OCI-LY7 (cell line): Measurements from ENCODE around the gene ACTN1. TPM values are rescaled to one million over a fixed set of nuclear protein-coding genes. Genes with fewer than 3 reads are reported as not detected.

Experiments used
- BruUV-seq: library from RNA; stranded (reverse); fragments of 400-500 nt; replicated peaks from 2 replicates; lab custom pipeline; 2021; lab: Mats Ljungman, UMichigan
- CTCF ChIA-PET: fragments of 300-600 bp; sonication (Branson Sonifier 250); formaldehyde crosslinking; loops from one replicate; lab custom pipeline; 2022; ENCODE audit warnings: antibody characterized with exemption; ENCODE audit not compliant: unreplicated experiment; lab: Charles Lee
- POLR2A ChIA-PET: fragments of 300-600 bp; sonication (Branson Sonifier 250); formaldehyde crosslinking; loops from one replicate; lab custom pipeline; 2022; ENCODE audit warnings: antibody characterized with exemption; lab: Charles Lee
- DNase-seq: peaks from one replicate; pipeline ENCODE4 v3.0.0-alpha.2; 2015; ENCODE audit warnings: low spot score
- H2AFZ ChIP-seq: fragments of 200-600 bp; sonication (generic), shearing (Covaris generic); 2 replicates; pipeline ENCODE4 v1.6.1; 2014; ENCODE audit warnings: mild to moderate bottlenecking, antibody characterized with exemption, low read length, moderate library complexity
- H3K27ac ChIP-seq: fragments of 200-600 bp; sonication (generic); 2 replicates; pipeline ENCODE4 v1.5.1; 2014; ENCODE audit warnings: mixed run types, low read depth, mild to moderate bottlenecking, moderate library complexity, low read length, inconsistent platforms; ENCODE audit not compliant: poor library complexity, severe bottlenecking
- H3K36me3 ChIP-seq: fragments of 200-600 bp; sonication (generic); 2 replicates; pipeline ENCODE4 v1.6.1; 2014; ENCODE audit warnings: mild to moderate bottlenecking, antibody characterized with exemption, low read length, moderate library complexity, mixed read lengths; ENCODE audit not compliant: insufficient read depth
- H3K4me1 ChIP-seq: fragments of 200-600 bp; sonication (generic); 2 replicates; pipeline ENCODE4 v1.5.1; 2014; ENCODE audit warnings: mild to moderate bottlenecking, low read length; ENCODE audit not compliant: insufficient read depth, poor library complexity, severe bottlenecking
- H3K4me2 ChIP-seq: fragments of 200-600 bp; sonication (generic); 2 replicates; pipeline ENCODE4 v1.6.1; 2014; ENCODE audit warnings: mild to moderate bottlenecking, low read length
- H3K4me3 ChIP-seq: fragments of 200-600 bp; sonication (generic); 2 replicates; pipeline ENCODE4 v1.5.1; 2014; ENCODE audit warnings: mild to moderate bottlenecking, low read depth, low read length; ENCODE audit not compliant: poor library complexity, severe bottlenecking
- H3K79me2 ChIP-seq: fragments of 200-600 bp; sonication (generic); 2 replicates; pipeline ENCODE4 v1.6.1; 2016; ENCODE audit warnings: low read depth, mild to moderate bottlenecking, low read length, moderate library complexity, mixed read lengths; ENCODE audit not compliant: insufficient read depth
- H3K9me2 ChIP-seq: fragments of 200-600 bp; sonication (generic); 2 replicates; pipeline ENCODE4 v1.6.1; 2016; ENCODE audit warnings: mild to moderate bottlenecking, low read length, mixed read lengths; ENCODE audit not compliant: insufficient read depth
- H3K9me3 ChIP-seq: fragments of 200-600 bp; sonication (generic); 2 replicates; pipeline ENCODE4 v1.6.1; 2014; ENCODE audit warnings: mild to moderate bottlenecking, mixed run types, low read length, mixed read lengths
- H4K20me1 ChIP-seq: fragments of 200-600 bp; sonication (generic); 2 replicates; pipeline ENCODE4 v1.6.1; 2014; ENCODE audit warnings: mild to moderate bottlenecking, antibody characterized with exemption, low read length, moderate library complexity, mixed read lengths; ENCODE audit not compliant: insufficient read depth
- CTCF ChIP-seq: fragments of 200-600 bp; sonication (generic); conservative IDR thresholded peaks from 2 replicates; pipeline ENCODE4 v1.5.1; 2014; ENCODE audit warnings: mild to moderate bottlenecking, antibody characterized with exemption, low read length, moderate library complexity, mixed read lengths
- EZH2phosphoT487 ChIP-seq: fragments of 200-600 bp; sonication (generic); IDR thresholded peaks from 2 replicates; pipeline ENCODE4 v1.6.1; 2018; ENCODE audit warnings: low read depth, borderline replicate concordance, mild to moderate bottlenecking, mixed run types, antibody characterized with exemption, low read length, moderate library complexity, mixed read lengths
- intact Hi-C: fragments of 100-400 bp; cut with micrococcal nuclease; formaldehyde crosslinking; loops from one replicate; pipeline ENCODE4 v1.10.0; 2022; ENCODE audit not compliant: unreplicated experiment
- total RNA-seq, 2 experiments: library from RNA; depleted of rRNA in 1 of 2; stranded (reverse); fragments of >200 nt in 1 of 2; shearing (Covaris generic) in 1 of 2; gene quantifications; 2 replicates each; pipeline ENCODE4 v1.2.3, GENCODE V29; 2014 to 2022

ACTN1 gene
- total RNA-seq, 2 experiments from 2014 or later, result 0.51 to 1.8 TPM

- Histone ChIP-seq H3K4me1 (no peaks in the 10 kb centered on the region), H3K4me2 (no peak overlapping the region), H3K9me3 (peaks cover 11% of the 10 kb centered on the region; the same call in 1 of the 2 replicates), H3K9me2 (no peaks in the 10 kb centered on the region), H2AFZ (peak overlapping the region; percentile 51), H3K27ac (no peak overlapping the region), H4K20me1 (no peaks in the 10 kb centered on the region), H3K36me3 (no peaks in the 10 kb centered on the region), H3K4me3 (no peak overlapping the region), H3K79me2 (no peaks in the 10 kb centered on the region)
- TF ChIP-seq EZH2phosphoT487 (no peak), CTCF (peak; percentile 92)
- intact Hi-C loops, result loop anchor here (2.0 to 10.0 kb wide), 2 partner anchors 48 to 242 kb away; no protein-coding TSS in a partner anchor
- ChIA-PET POLR2A (no interaction called here), CTCF (interaction anchor here (0.8 to 1.5 kb wide), 2 partner anchors 19 to 245 kb away, joined by 3 to 4 read pairs; no protein-coding TSS in a partner anchor)
- peak; percentile 79 for DNase-seq
- no TSS peak for BruUV-seq
Observed at GRCh38 chr14:68862954-68863594, 116.0 kb downstream of the ACTN1 start.

DNA sequence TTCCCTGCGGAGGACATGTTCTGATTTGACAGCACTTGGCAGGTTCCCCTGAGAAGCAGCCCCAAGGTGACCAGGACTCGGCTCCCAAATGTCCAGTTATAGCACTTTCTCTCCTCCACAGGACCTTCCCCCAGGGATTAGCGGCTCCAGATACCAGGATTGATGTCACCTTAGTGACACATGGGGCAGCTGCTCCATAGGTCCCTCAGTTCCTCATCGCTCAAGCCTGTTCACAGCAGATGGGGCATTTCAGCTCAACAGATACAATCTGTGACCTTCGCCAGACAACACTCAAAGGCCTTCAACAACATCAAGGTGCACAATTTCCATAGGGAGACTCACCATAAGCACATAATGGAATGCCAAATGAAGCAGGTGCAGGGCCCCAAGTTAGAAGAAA, 118.3 kb downstream of the ACTN1 start:
- ChIA-PET POLR2A (no interaction called here), CTCF (no interaction called here)
- H3K79me2 ChIP-seq, result no peaks in the 10 kb centered on the region
- intact Hi-C loops, result loop anchor here (10.0 kb wide), 1 partner anchor 244 kb away; no protein-coding TSS in a partner anchor
- no peak for DNase-seq
- H3K4me2 ChIP-seq, result no peak overlapping the region
- H3K9me2 ChIP-seq, result no peaks in the 10 kb centered on the region
- peaks cover 10% of the 10 kb centered on the region; the same call in 1 of the 2 replicates for H3K9me3 ChIP-seq
- no peaks in the 10 kb centered on the region for H3K4me1 ChIP-seq
- no peak for TF ChIP-seq EZH2phosphoT487
- no peaks in the 10 kb centered on the region for H3K36me3 ChIP-seq
- H3K4me3 ChIP-seq, result no peak overlapping the region
- no peak overlapping the region for H2AFZ ChIP-seq
- no peak overlapping the region for H3K27ac ChIP-seq
- H4K20me1 ChIP-seq, result no peaks in the 10 kb centered on the region
- no TSS peak for BruUV-seq

DNA sequence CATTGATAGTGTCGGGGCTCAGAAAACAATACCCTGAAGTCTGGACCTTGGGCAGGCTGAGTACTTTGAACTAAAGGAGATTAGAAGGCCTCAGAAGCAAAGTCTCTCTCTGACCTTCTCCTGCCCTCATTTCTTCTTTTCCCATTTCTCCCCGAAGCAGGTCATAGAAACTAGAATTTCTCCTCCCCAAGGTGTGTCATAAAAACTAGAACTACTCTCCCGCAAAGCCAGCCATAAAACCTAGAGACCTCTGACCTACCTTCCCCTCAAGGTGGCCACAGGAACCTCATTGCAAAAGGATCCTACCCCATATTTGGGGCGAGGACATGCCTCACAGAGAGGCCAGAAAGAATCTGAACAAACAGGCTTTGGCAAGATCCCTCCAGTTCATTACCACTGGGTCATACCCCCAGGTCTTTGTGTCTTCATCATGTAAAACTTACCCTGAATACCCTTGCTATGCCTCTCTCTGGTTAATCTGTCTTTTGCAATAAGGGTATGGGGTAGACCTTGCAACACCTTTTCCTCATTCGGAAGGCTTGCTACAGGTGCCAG, 121.5 kb downstream of the ACTN1 start:
- no peak overlapping the region for H3K4me2 ChIP-seq
- ChIA-PET CTCF (no interaction called here), POLR2A (no interaction called here)
- BruUV-seq, result no TSS peak
- intact Hi-C loops, result no loop called here
- H3K4me3 ChIP-seq, result no peak overlapping the region
- H4K20me1 ChIP-seq, result no peaks in the 10 kb centered on the region
- no peaks in the 10 kb centered on the region for H3K9me2 ChIP-seq
- no peak overlapping the region for H2AFZ ChIP-seq
- DNase-seq, result no peak
- no peaks in the 10 kb centered on the region for H3K9me3 ChIP-seq
- H3K27ac ChIP-seq, result no peak overlapping the region
- H3K36me3 ChIP-seq, result no peaks in the 10 kb centered on the region
- H3K79me2 ChIP-seq, result no peaks in the 10 kb centered on the region
- H3K4me1 ChIP-seq, result no peaks in the 10 kb centered on the region
- no peak for TF ChIP-seq CTCF
- no peak for TF ChIP-seq EZH2phosphoT487
